ENCODE measurements around the gene OR5M3.

The OR5M3 gene

DNA sequence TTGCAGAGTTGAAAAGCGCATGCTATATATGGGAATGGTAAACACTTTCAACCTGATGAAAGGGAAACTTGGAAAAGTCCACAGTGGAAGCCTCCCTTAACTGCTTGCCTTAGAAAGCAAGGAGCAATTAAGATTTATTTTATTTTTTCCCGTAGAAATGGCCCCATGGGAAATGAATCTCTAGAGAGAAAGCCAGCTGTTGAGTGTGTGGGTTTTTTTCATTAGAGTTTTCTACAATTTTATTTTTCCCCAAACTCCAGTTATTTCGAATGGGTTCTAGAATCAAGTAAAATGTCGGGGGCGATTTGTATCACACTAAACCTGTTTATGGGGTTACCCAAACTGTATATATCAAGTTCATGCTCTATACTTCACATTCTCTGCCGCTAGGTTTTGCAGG is at the start of gene OR5M3:
Gene OR5M3 (minus strand): TSS at position 101 of the 400 bp plus-strand sequence. CDS start 2,855 bp downstream, outside the sequence.
- DNase-seq (ENCODE audit: low read depth) = no peak

DNA sequence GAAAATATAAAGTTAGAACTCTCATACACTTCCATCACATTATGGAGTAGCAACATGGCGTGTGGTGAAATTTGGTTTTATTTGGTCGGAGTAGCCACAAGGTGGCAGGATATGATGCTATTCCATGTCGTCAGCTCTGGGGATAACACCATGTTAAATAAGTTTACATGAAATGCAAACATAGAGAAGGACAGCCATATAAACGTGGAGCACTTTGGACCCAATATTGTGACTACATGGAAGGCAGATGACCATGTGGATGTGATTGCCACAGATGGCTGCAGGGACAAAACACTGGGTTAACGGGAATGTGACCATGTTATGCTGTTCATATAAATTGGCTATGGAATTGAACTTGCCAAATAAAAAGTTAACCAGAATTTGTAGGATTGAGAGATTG is 48.9 kb upstream of the OR5M3 start:
- no peak for DNase-seq (ENCODE audit: low read depth)

- no peak for DNase-seq (ENCODE audit: low read depth)
Observed at GRCh38 chr11:56513280-56513679, 40.1 kb upstream of the OR5M3 start.

- DNase-seq (ENCODE audit: low read depth) = no peak
Observed at GRCh38 chr11:56509439-56509838, 36.3 kb upstream of the OR5M3 start.

DNA sequence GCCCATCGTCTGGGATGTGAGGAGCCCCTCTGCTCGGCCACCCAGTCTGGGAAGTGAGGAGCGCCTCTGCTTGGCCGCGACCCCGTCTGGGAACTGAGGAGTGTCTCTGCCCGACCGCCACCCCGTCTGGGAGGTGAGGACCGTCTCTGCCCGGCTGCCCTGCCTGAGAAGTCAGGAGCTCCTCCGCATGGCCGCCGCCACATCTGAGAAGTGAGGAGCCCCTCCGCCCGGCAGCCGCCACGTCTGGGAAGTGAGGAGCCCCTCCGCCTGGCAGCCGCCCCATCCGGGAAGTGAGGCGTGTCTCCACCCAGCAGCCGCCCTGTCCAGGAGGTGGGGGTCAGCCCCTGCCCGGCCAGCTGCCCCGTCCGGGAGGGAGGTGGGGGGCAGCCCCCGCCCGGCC is 23.9 kb upstream of the OR5M3 start:
- DNase-seq (ENCODE audit: low read depth) = no peak

GRCh38 chr11:56495117-56495516 is 22.0 kb upstream of the OR5M3 start:
- no peak for DNase-seq (ENCODE audit: low read depth)

DNA sequence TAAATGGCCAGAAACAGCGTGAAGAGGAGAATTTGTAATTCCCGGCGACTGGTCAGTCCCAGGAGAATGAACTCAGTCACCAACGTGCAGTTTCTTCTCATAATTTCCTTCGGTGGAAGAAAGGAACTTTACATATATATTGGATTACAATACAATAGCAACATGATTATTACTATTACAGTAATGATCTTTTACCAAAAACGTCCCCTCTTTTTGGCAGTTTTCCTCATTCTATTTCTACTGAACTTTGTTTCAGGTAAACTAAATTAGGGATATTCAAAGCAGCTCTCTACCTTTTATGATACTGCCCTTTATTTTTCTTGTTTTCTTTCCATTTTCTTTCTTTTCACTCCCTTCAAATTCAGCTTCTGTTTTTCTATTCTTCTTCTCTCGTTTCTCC is 18.1 kb upstream of the OR5M3 start, which contains the start of gene OR5M8:
Gene OR5M8 (minus strand): TSS at position 101 of the 400 bp plus-strand sequence. CDS start 0 bp downstream, at position 101.
- DNase-seq (ENCODE audit: low read depth) = no peak

- no peak for DNase-seq (ENCODE audit: low read depth)
Observed at GRCh38 chr11:56486801-56487200, 13.6 kb upstream of the OR5M3 start.

- no peak for DNase-seq (ENCODE audit: low read depth)
Observed at GRCh38 chr11:56474729-56475235, 1.6 kb upstream of the OR5M3 start.

DNA sequence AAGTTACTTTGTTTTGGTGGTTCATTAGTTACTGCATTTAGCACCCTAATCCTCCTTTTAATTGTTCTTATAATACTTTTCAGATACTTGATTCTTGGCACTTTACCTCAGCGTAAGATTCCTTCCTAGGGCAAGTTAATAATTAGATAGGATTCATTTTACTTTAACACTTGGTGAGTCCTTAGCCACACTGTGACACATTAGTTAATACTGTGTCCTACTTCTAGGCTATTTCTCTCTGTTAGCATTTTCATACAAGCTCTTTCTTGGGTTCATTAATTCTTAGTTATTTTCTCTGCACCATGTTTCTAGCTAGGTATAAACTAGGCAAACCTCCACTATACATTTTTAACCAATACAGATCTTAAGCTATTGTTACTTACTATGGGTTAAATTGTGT is 16.1 kb downstream of the OR5M3 start:
- DNase-seq (ENCODE audit: low read depth) = no peak

DNA sequence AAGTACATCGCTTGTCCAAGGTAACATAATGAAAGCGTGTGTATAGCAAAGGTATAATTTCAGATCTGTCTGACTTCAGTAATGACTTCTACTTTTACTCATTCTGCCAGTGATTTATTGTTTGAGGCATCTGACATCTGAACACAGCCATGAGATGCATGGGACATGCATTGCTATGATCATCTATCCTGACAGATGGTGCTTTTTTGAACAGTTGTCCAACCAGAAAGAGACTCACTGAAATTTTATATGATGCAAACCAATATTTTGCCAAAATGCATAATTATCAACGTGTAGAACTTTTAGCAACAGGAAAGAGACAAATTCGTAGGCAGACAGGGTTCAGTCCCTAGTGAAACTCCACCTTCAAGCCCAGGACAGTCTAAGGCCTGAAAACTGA is 19.6 kb downstream of the OR5M3 start:
- no peak for DNase-seq (ENCODE audit: low read depth)

Measured in iris pigment epithelial cell (primary cell).